GM12873 (cell line): Measurements from ENCODE around the gene SMARCC2.
A peak's percentile ranks its signal among the peaks of the same experiment; 100 is the strongest.

Experiments used
- CTCF ChIP-seq: IDR thresholded peaks from 2 replicates; pipeline ENCODE4 v1.5.1; 2012; ENCODE audit warnings: low read depth, mild to moderate bottlenecking, moderate library complexity, low read length, control low read depth; ENCODE audit not compliant: insufficient read depth; ENCODE audit errors: missing control alignments

SMARCC2 gene

GRCh38 chr12:56229916-56230431 lies 40.7 kb upstream of the SMARCC2 start, which contains the start of gene SLC39A5:
TSS of gene SLC39A5 (plus strand) at chr12:56230051. CDS start at chr12:56231275, 1,224 bp downstream.
- no peak for TF ChIP-seq CTCF

GRCh38 chr12:56229082-56229481 lies 39.8 kb upstream of the SMARCC2 start:
- TF ChIP-seq CTCF, result no peak

GRCh38 chr12:56224954-56225353 lies 35.7 kb upstream of the SMARCC2 start:
- no peak for TF ChIP-seq CTCF

GRCh38 chr12:56224102-56224701 lies 34.9 kb upstream of the SMARCC2 start, which contains the start of gene NABP2:
TSS of gene NABP2 (plus strand) at chr12:56224342. CDS start at chr12:56224857, 515 bp downstream.
- peak; percentile 78 for TF ChIP-seq CTCF

GRCh38 chr12:56223571-56224101 lies 34.4 kb upstream of the SMARCC2 start:
- TF ChIP-seq CTCF, result no peak

- no peak for TF ChIP-seq CTCF
Measured at GRCh38 chr12:56222531-56222895, 33.2 kb upstream of the SMARCC2 start.

- TF ChIP-seq CTCF, result no peak
Measured at GRCh38 chr12:56221757-56222530, 32.7 kb upstream of the SMARCC2 start, which contains the start of gene RNF41. TSS of gene RNF41 (minus strand) at chr12:56221922. CDS start at chr12:56214047, 7,875 bp downstream.
